ENCODE data around the gene CAP1. TPM values are rescaled to one million over a fixed set of nuclear protein-coding genes. Genes with fewer than 3 reads are reported as not detected.

The CAP1 gene
- total RNA-seq, 2 donors from 2014 or later, result 128 to 187 TPM

DNA sequence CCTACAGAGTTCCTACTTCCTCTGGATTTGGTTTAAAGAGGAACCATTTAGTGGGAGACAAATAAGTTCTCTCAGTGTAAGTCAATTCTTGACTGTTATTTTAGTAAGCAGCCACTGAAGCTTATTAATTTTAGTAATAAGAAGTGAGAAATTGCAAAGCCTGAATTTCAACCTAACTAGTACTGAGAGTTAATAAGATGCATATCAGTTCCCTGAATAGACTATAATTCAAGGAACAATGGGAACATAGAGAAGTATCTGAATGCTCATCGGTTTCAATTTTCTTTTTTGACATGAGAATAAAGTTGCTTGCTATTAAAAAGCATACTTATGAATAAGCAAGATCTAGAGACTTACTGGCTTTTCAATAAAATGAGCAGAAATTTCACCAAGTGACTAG lies 64.5 kb downstream of the CAP1 start:
- H3K4me3 ChIP-seq, result no peak overlapping the region
- H3K9me3 ChIP-seq, result no peaks in the 10 kb centered on the region
- H3K27ac ChIP-seq, result no peak overlapping the region
- no peaks in the 10 kb centered on the region for H3K36me3 ChIP-seq
- WGBS, result 35% methylated on average over 1 of the region's 1 CpG
- TF ChIP-seq CTCF (IDR thresholded peaks at IDR 0.05) (no peak), POLR2AphosphoS5 (IDR thresholded peaks at IDR 0.05) (no peak), POLR2A (IDR thresholded peaks at IDR 0.05) (no peak)
- no peaks in the 10 kb centered on the region for H3K4me1 ChIP-seq (replicated peaks)
- H3K27me3 ChIP-seq (replicated peaks; ENCODE audit: insufficient read depth), result no peaks in the 10 kb centered on the region
- intact Hi-C loops (cut with DNase I), result no loop called here
- no peak for DNase-seq (ENCODE audit: low spot score)

DNA sequence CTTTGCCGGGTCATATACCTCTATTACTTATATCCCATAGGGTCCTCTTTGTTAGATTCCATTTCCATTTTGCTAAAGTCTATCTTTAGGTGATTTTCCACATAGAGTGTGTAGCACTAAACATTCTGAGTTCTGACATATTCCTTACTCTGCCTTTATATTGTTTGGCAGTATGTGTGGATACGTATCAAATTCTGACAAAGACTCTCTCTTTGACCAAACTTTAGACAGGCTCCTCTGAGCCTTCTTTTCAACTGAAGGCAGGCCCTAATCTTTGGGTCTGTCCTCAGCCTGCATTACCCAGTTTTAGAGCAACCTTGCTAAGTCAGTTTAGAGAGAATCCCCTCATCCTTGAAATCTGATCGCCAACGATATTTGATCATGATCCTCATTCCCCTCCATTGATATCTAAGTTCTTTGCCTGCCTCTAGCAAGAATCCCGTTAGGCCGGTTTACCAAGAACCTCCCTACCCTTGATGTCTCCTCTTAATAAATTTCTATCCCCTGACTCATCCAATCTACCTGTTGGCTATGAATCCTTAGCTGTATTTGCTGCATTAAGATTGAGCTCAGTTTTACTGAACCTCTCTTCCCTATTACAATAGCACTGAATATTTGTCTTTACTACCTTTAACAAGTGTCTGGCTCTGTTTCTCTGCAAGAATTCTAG lies 66.9 kb downstream of the CAP1 start:
- no peaks in the 10 kb centered on the region for H3K4me1 ChIP-seq (replicated peaks)
- intact Hi-C loops (cut with DNase I), result no loop called here
- 55% methylated on average over 6 of the region's 6 CpGs for WGBS
- H3K36me3 ChIP-seq, result no peaks in the 10 kb centered on the region
- no peaks in the 10 kb centered on the region for H3K9me3 ChIP-seq
- no peaks in the 10 kb centered on the region for H3K27me3 ChIP-seq (replicated peaks; ENCODE audit: insufficient read depth)
- no peak overlapping the region for H3K27ac ChIP-seq
- DNase-seq (ENCODE audit: low spot score), result peak; percentile 79
- TF ChIP-seq POLR2AphosphoS5 (IDR thresholded peaks at IDR 0.05) (peak; percentile 93), POLR2A (IDR thresholded peaks at IDR 0.05) (no peak), CTCF (IDR thresholded peaks at IDR 0.05) (no peak)
- H3K4me3 ChIP-seq, result no peak overlapping the region

- no peak overlapping the region for H3K27ac ChIP-seq
- H3K36me3 ChIP-seq, result no peaks in the 10 kb centered on the region
- no peak overlapping the region for H3K4me3 ChIP-seq
- no peak for TF ChIP-seq POLR2AphosphoS5 (IDR thresholded peaks at IDR 0.05)
- TF ChIP-seq POLR2A (IDR thresholded peaks at IDR 0.05), result no peak
- TF ChIP-seq CTCF (IDR thresholded peaks at IDR 0.05), result no peak
- no peaks in the 10 kb centered on the region for H3K27me3 ChIP-seq (replicated peaks; ENCODE audit: insufficient read depth)
- no peaks in the 10 kb centered on the region for H3K4me1 ChIP-seq (replicated peaks)
- intact Hi-C loops (cut with DNase I), result no loop called here
- no peak for DNase-seq (ENCODE audit: low spot score)
- H3K9me3 ChIP-seq, result no peaks in the 10 kb centered on the region
These were observed 69.9 kb downstream of the CAP1 start for GRCh38 chr1:40110389-40110788.

DNA sequence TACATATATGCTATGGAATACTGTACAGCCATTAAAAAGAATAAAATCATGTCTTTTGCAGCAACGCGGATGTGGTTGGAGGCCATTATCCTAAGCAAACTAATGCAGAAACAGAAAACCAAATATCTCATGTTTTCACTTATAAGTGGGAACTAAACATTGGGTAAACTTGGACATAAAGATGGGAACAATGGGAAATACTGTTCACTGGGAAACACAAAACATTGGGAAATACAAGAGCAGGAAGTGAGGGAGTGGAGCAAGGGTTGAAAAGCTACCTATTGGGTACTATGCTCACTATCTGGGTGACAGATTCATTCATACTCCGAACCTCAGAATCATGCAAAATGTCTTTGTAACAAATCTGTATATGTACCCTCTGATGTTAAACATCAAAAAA lies 73.9 kb downstream of the CAP1 start:
- Histone ChIP-seq H3K27me3 (replicated peaks; ENCODE audit: insufficient read depth) (no peaks in the 10 kb centered on the region), H3K27ac (no peak overlapping the region), H3K9me3 (no peaks in the 10 kb centered on the region), H3K36me3 (no peaks in the 10 kb centered on the region), H3K4me3 (no peak overlapping the region), H3K4me1 (replicated peaks) (no peaks in the 10 kb centered on the region)
- no peak for TF ChIP-seq POLR2A (IDR thresholded peaks at IDR 0.05)
- no peak for TF ChIP-seq CTCF (IDR thresholded peaks at IDR 0.05)
- no peak for TF ChIP-seq POLR2AphosphoS5 (IDR thresholded peaks at IDR 0.05)
- DNase-seq (ENCODE audit: low spot score), result no peak
- intact Hi-C loops (cut with DNase I), result no loop called here
- WGBS, result 87% methylated on average over 3 of the region's 3 CpGs

GRCh38 chr1:40120128-40120527 lies 79.6 kb downstream of the CAP1 start:
- H3K4me1 ChIP-seq (replicated peaks), result no peaks in the 10 kb centered on the region
- H3K27me3 ChIP-seq (replicated peaks; ENCODE audit: insufficient read depth), result no peaks in the 10 kb centered on the region
- H3K4me3 ChIP-seq, result no peak overlapping the region
- TF ChIP-seq POLR2A (IDR thresholded peaks at IDR 0.05) (no peak), POLR2AphosphoS5 (IDR thresholded peaks at IDR 0.05) (no peak), CTCF (IDR thresholded peaks at IDR 0.05) (no peak)
- H3K36me3 ChIP-seq, result no peaks in the 10 kb centered on the region
- no peak overlapping the region for H3K27ac ChIP-seq
- 84% methylated on average over 7 of the region's 7 CpGs for WGBS
- no peaks in the 10 kb centered on the region for H3K9me3 ChIP-seq
- DNase-seq (ENCODE audit: low spot score), result no peak
- intact Hi-C loops (cut with DNase I), result no loop called here
